ENCODE measurements around the gene HS3ST4. TPM values are rescaled to one million over a fixed set of nuclear protein-coding genes. Genes with fewer than 3 reads are reported as not detected.

Gene HS3ST4
- total and polyA plus RNA-seq, 11 donors, result not detected

DNA sequence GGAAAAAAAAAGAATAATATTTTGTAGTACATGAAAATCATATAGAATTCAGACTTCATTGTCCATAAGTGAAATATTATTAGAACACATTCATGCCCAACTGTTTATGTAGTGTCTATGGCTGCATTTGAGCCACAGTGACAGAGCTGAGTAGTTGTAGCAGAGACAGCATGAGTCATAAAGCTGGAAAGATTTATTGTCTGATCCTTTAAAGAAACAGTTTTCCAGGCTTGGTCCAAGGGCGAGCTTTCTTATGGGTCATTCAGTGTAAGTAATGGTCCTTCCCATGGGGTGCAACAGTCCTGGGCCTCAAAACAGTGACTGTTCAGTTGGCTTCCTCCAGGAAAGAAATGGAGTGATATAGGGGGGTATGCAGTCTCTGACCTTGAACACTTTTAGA is 260.2 kb downstream of the HS3ST4 start:
- Histone ChIP-seq H3K27me3 (no peaks in the 10 kb centered on the region), H3K4me3 (no peak overlapping the region), H3K4me1 (no peaks in the 10 kb centered on the region), H3K36me3 (no peaks in the 10 kb centered on the region), H3K9me3 (peaks cover 0 to 8% (median 0%) of the 10 kb centered on the region in 12 donors), H3K27ac (no peak overlapping the region)
- intact Hi-C loops (cut with DNase I), result no loop called here
- TF ChIP-seq POLR2A (IDR thresholded peaks at IDR 0.05), result no peak
- TF ChIP-seq, protein P1, sequence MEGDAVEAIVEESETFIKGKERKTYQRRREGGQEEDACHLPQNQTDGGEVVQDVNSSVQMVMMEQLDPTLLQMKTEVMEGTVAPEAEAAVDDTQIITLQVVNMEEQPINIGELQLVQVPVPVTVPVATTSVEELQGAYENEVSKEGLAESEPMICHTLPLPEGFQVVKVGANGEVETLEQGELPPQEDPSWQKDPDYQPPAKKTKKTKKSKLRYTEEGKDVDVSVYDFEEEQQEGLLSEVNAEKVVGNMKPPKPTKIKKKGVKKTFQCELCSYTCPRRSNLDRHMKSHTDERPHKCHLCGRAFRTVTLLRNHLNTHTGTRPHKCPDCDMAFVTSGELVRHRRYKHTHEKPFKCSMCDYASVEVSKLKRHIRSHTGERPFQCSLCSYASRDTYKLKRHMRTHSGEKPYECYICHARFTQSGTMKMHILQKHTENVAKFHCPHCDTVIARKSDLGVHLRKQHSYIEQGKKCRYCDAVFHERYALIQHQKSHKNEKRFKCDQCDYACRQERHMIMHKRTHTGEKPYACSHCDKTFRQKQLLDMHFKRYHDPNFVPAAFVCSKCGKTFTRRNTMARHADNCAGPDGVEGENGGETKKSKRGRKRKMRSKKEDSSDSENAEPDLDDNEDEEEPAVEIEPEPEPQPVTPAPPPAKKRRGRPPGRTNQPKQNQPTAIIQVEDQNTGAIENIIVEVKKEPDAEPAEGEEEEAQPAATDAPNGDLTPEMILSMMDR (IDR thresholded peaks at IDR 0.05), result no peak
- DNase-seq, result no peak
- ATAC-seq, result no peak
- WGBS, 4 donors, result 82 to 100% (median 85%) methylated on average over 1 of the region's 1 CpG

- Histone ChIP-seq H3K4me1 (no peaks in the 10 kb centered on the region), H3K36me3 (no peaks in the 10 kb centered on the region), H3K27me3 (no peaks in the 10 kb centered on the region), H3K4me3 (no peak overlapping the region), H3K27ac (no peak overlapping the region), H3K9me3 (peaks cover 0 to 4% (median 0%) of the 10 kb centered on the region in 12 donors)
- no peak for DNase-seq
- intact Hi-C loops (cut with DNase I), result no loop called here
- ATAC-seq, result no peak
- 68 to 74% (median 70%) methylated on average over 3 of the region's 3 CpGs for WGBS, 4 donors
- no peak for TF ChIP-seq POLR2A (IDR thresholded peaks at IDR 0.05)
- TF ChIP-seq, protein P1 (IDR thresholded peaks at IDR 0.05), result no peak
Measured at GRCh38 chr16:25952983-25953382, 261.2 kb downstream of the HS3ST4 start.

- WGBS, 4 donors, result 62 to 77% (median 75%) methylated on average over 2 of the region's 2 CpGs
- H3K4me1 ChIP-seq, result no peaks in the 10 kb centered on the region
- intact Hi-C loops (cut with DNase I), result no loop called here
- TF ChIP-seq POLR2A (IDR thresholded peaks at IDR 0.05), result no peak
- TF ChIP-seq, protein P1 (IDR thresholded peaks at IDR 0.05), result no peak
- H3K4me3 ChIP-seq, result no peak overlapping the region
- H3K9me3 ChIP-seq, result no peaks in the 10 kb centered on the region
- no peaks in the 10 kb centered on the region for H3K27me3 ChIP-seq
- H3K36me3 ChIP-seq, result no peaks in the 10 kb centered on the region
- ATAC-seq, result no peak
- DNase-seq, result no peak
- no peak overlapping the region for H3K27ac ChIP-seq
Measured at GRCh38 chr16:25957707-25958106, 265.9 kb downstream of the HS3ST4 start.

GRCh38 chr16:25959221-25959620 is 267.5 kb downstream of the HS3ST4 start:
- WGBS, 4 donors, result 83 to 94% (median 90%) methylated on average over 2 of the region's 2 CpGs
- no peaks in the 10 kb centered on the region for H3K9me3 ChIP-seq
- H3K4me1 ChIP-seq, result no peaks in the 10 kb centered on the region
- no peak for DNase-seq
- no peak for TF ChIP-seq POLR2A (IDR thresholded peaks at IDR 0.05)
- no peak overlapping the region for H3K27ac ChIP-seq
- no peak for ATAC-seq
- H3K27me3 ChIP-seq, result no peaks in the 10 kb centered on the region
- intact Hi-C loops (cut with DNase I), result no loop called here
- H3K36me3 ChIP-seq, result no peaks in the 10 kb centered on the region
- no peak overlapping the region for H3K4me3 ChIP-seq
